ENCODE results near the gene PELO.
"Not testable (repeated sequence)": the region's sequence is repeated elsewhere in the genome, so short reads cannot be mapped to it uniquely, and the experiment has no call there.

The PELO gene

DNA sequence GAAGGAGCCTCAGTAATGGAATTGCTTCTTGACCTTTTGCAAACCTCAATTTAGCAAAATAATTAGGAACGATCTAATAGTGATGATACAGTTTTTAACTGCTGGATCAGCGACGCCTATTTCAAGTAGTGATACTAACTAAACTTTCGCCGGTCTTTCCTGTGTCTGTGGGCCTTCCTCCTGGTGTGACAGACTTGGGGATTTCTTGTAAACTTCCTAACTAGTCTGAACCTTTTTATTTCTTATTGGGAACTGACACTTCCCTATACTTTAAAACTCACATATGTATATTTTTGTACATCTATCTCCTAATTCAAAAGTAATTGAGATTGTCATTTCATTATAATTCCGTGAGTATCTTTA is 15.2 kb downstream of the PELO start:
- DNase-seq = no peak

DNA sequence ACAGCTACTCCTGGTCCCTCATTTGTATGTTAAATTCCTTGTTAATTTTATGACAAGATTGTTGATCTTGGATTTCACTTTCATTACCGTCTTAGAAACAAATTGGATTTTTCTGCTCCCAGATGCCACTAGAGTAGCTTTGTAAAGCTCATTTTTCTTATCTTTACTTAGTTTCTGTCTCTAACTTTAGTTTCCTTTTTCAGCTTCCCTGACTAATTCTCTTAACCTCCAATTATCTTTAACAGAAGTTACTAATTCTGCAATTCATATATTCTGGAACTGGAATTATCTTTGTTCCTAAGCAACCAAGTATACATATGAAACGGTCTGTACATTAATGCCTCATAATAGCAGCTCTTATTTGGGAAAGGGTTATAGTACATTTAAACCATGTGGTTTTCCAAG is 16.7 kb downstream of the PELO start:
- no peak for DNase-seq

DNA sequence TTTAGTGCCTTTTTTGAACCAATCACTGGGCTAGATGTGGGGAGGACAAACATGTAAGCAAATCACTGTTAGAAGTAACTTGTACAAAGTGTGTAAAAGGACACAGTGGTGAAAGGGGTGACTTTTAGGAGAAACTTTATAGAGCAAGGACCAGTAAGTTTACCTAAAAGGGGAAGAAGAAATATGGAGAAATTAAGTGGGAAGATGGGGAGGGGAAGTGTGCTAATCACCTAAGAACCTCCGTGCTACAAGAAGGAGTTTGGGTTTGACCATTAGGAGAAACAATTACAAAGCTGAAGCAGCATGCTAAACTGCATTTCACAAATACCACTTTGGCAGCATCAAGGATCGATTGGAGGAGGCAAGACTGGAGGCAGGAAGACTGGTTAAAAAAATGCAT is 17.3 kb downstream of the PELO start:
- no peak for DNase-seq

DNA sequence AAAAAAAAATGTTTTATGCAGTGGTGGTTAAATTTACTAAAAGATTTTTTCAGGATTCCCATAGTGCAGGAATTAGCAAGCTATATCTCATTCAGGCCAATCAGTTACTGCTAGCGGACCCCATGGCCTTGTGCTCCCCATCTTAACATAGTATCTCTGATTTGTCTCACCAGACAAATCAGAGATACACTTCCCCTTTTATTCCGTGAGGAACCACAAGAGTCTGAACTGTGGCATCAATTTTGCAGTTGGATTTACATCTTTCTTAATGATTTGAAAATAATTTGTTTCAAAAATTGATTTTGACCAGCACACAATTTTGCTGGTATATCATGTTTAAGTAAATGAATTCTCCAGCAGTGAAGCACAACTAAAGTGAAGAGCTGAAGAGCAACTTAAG is 17.9 kb downstream of the PELO start:
- no peak for DNase-seq

DNA sequence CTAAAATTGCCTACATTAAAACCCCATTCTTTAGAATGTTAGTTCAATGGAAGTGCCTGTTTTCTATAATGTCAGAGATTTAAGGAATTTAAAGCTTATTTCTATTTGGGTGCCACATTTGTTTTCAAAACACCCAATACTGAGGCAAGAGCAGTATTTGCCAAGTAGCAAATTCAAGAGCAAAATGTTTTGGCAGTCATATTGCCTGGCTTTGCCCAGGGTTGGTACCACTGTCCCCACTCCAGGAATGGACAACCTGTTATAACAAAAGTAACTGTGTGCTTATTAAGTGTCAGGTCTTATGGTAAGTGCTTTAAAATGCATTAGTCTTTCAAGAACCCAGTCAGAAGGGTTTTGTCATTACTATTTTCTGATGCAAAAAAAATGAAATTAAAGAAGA is 19.3 kb downstream of the PELO start:
- no peak for DNase-seq

DNA sequence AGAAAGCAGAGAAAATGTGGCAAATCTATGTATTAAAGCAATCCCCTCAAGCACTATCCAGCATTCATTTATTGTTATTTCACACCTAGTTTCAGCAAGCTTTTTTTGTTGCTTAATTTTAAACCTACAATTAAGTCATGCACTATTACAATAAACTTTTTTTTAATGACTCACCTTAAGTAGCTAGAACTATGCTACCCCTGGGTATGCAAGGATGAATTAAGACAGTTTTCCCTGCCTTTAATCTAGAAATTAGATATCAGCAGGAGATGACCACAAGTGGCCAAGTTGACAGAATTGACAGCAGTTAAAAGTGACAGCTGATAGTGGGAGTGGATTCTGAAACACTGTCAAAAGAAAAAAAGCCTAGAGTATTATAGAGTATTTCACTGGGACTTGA is 20.0 kb downstream of the PELO start:
- DNase-seq = no peak

DNA sequence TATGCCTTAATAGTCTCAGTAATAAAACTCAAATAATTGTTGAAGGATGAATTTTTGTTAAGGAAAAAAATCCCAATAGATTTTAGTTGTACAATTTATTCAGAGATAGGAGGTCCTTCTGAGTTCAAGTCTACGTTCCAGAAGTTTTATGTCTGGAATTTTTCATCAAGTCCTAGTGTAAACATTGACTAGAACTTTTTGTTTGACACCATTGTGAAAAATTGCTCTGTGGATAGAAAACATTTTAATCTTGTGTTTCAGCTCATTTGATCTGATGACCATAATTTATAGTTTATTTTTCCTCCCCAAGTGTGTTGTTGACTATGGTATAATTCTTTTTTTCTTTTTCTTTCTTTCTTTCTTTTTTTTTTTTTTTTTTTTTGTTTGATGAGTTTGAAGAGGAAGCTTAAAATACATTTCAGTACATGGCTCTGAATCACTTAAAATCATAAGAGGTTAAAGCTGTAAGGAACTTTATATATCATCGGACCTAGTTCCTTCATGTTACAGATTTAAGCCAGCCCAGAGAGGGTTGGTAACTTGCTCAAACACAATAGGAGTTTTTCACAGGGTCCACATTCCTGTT is 20.7 kb downstream of the PELO start:
- no peak for DNase-seq

DNA sequence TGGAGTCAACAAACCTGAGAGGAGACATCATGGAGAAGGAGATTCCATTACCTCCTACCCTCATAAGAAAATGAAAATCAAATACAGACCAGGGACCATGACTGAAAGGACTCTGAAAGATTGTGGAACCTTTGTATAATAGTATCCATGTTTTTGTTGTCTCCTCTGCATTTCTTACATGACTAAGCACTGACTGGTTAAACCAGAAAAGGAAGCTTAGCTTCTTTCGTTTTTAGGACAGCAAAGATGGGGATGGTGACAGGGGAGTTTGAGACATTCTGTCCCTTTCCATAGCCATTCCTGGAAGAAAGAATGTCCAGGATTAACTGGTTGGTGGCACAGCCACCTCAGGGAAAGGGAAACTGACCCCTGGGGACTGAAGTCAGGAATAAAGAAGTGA is 22.2 kb downstream of the PELO start:
- DNase-seq = no peak

DNA sequence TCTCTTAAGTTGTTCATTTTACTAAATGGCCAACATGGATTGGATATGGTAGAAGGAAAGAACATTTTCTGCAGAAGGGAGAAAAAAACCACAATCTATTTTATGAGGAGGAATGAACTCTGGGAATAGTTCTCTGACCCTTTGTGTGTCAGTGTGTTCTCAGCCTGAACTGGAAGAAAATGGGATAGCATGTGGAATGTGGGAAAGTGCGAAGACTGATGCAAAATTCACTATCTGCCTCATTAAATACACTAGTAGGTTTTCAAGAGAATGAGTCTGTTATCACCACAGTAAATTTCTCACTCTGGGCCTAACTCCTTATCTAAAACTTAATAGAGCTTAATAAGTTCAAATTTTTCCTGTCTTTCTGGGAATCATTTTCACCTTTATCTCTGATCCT is 22.7 kb downstream of the PELO start:
- no peak for DNase-seq

DNA sequence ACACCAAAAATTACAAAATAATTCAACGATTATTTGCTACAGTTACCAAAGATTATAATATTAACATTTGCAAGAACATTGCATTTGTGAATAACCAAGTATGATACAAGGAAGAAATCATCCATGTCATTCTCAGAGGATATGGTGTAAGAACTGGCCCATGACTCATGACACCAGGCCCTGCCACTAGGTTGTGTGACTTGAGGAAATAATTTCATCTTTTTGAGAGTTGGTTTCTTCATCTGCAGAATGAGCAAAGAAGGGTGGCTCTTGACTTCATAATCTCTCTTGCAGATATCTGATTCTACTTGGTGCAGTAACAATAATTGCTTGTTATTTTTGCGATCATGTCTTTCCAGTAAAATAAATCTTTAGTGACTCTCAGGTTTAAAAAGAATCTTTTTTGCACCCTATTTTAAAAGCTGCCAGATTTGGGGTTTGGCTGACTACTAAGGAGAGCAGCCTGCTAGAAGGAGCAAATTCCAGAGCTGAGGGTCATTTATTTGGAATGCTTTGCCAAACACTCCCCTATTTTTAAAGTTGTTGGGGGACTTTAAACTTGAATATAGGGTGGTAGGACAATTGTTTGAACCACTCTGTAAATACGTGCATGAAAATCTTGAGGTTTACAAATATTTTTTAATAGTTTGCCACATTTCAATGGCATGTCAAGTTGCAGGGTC is 23.5 kb downstream of the PELO start:
- no peak for DNase-seq

DNA sequence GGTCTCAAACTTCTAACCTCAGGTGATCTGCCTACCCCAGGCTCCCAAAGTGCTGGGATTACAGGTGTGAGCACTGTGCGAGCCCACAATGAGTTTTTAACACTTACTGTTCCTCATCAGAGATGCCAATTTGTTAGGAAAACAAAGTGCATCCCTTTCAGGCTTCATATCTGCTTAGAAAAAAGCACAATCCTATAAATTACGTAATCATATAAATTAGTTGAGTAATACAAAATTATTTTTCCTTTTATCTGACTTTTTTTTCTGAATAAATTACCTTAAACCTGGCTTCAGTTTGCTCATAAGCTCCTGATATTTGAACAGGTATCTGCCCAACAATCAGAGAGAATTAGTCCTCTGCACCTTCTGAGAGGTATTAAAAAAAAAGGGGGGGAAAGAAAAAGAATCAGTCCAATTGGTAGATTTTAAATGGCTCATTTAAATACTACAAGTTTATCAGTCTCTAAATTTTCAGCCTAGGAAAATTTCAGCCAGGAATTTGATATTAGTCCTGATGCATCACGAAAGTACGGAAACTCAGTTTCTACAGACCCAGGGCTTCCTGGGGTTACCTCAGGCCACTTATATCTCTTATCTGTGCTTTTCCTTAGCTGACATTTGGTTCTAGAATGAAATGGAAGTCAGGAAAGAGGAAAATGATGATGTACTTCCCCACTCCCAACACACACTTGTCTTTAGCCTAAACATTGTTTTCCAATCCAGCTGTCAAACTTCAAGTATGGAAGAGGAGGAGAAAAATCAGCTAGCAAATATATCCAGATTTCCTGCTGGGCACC is 26.8 kb downstream of the PELO start:
- no peak for DNase-seq

DNA sequence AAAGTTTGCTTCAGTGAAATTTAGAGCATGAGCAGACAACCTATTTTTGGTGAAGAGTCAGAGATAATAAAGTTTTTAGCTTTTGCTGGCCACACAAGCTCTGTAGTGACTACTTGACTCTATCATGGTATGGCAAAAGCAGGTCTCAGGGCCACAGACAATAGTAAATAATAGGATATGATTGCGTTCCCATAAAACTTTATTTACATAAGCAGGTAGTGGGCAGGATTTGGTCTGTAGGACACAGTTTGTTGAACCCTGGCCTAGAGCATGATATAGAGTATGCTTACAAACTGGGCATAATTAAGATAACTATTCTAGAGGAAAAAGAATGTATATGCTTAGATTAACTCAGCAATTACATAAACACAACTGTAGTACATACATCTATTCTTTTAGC is 30.1 kb downstream of the PELO start:
- no peak for DNase-seq

DNA sequence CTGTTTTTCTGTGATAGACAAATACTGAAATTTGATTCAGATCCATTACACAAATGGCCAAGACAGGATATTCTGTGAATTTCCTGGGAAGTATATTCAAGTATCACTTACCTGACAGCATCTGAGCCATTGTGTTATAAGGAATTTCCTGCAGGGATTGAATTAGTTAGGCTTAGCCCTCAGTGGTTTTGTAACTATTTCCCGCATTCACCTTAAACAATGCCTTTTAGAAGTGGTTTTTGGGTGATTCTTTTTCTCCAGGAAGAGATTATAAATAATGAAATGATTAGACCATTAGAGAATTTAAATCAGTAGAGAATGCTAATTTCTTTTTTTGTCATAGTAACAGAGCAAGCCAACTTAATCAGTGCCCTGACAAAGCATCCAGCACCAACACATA is 30.6 kb downstream of the PELO start:
- DNase-seq = no peak

DNA sequence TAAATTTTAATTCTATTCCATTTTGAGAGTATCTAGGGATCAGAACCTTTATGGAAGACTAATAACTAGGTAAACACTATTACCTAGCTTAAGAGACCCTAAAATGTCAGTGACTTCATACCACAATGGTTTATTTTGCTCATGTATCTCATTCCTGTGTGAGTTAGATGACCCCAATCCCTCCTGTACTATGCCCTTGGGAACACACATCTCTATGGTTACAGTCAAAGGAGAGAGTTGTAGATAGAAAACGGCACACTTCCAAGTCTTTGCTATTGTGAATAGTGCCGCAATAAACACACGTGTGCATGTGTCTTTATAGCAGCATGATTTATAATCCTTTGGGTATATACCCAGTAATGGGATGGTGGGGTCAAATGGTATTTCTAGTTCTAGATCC is 31.1 kb downstream of the PELO start:
- not testable (repeated sequence) for DNase-seq

DNA sequence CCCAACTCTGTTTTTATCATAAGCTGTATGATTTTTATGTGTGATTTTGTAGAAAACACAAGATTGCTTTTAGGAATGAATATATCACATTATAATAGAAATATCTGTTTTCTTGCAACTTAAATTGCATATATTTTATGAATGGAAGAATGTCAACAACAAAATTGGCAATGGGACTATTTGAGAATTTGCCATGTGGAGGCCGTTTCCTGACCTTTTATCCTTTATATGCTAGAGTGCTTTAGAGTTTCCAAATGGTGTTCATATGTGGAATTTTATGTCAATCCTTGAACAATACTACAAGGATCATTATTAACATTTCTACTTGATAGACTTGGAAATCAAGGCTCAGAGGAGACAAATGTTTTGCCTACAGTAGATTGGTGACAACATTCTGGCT is 34.2 kb downstream of the PELO start:
- no peak for DNase-seq

DNA sequence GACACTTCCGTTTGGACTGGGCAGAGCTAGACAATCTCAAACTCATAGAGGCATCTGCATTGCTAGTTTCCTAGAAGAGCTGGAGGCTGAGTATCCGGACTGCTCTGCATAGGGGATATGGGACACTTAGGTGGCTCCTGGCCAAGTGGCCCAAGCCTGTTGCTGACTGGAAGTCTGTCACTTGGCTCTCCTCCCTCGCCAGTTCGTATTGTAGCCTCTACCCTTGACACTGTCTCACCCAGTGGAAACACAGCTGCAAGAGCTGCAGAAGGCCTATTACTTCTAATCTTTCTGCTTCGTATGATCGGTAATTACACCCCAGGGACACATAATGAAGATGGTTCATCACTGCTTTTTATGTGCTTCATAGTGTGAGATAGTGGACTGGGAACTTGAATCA is 34.7 kb downstream of the PELO start:
- no peak for DNase-seq

DNA sequence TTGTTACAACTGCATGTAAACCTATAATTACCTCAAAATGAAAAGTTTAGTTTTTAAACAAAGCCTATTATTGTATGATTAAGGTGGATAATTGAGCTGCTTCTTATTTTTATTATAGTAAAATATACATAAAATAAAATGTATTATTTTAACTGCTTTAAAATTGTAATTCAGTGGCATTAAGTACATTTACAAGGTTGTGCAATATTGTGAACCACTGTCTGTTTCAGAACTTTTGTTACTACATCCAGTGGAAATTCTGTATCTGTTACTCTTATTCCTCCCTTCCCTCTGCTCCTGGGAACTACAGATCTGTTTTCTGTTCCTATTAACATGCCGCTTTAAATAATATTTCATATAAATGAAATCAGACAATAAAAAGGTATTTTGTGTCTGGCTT is 37.1 kb downstream of the PELO start:
- DNase-seq = no peak

DNA sequence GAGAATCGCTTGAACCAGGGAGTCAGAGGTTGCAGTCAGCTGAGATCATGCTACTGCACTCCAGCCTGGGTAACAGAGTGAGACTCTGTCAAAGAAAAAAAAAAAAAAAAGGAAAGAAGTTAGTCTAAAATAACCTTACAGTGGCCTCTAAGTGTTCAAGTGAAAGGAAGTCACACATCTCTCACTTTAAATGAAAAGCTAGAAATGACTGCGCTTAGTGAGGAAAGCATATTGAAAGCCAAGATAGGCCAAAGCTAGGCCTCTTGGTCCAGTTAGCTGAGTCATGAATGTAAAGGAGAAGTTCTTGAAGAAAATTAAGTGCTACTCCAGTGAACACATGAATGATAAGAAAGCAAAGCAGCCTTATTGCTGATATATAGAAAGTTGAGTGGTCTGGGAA is 38.1 kb downstream of the PELO start:
- DNase-seq = no peak

DNA sequence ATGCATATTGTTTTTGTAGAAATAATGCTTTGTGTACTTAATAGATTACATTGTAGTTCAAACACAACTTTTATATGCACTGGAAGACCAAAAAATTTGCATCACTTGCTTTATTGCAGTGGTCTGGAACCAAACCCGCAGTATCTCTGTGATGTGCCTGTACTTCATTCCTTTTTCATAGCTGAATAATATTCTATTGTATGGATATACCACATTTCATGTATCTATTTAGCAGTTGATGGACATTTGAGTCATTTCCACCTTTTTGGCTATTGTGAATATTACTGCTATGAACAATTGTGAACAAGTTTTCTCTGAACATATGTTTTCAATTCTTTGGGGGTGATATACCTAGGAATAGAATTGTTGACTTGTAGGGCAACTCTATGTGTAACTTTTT is 40.1 kb downstream of the PELO start:
- DNase-seq = no peak

DNA sequence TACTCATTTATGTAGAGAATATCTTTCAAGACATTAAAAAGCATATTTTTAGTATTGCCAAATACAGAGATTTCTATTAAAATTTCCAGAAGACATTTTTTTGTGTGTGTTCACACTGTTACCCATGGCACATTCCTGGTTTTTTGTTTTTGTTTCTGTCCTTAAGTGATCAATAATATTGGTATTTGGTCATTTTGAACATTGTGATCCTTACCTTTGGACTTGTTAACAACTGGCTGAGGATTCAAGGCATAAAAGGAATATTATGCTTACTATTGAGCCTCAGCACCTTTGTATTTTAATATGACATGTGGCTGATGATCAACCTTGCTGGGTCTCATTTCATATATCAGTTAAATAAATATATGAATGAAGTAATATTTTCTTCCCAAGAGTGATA is 41.9 kb downstream of the PELO start:
- no peak for DNase-seq

DNA sequence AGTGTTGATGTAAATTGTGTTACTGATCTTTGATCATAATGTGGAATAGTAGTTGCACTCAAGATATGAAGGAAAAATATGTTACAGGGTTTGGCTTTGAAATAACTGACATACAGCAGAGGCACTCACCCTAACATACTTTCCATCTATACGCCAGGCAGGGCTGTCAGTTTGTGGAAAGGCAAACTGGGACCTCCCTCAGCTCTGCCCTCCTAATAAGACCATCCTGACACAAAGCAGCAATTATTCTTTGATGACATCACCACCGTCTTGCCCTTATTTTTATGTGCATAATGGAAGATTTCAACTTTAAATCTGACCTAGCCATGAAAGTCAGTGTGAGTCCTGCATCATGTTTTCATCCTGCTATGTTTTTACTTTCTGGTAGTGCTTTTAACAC is 42.9 kb downstream of the PELO start:
- no peak for DNase-seq

DNA sequence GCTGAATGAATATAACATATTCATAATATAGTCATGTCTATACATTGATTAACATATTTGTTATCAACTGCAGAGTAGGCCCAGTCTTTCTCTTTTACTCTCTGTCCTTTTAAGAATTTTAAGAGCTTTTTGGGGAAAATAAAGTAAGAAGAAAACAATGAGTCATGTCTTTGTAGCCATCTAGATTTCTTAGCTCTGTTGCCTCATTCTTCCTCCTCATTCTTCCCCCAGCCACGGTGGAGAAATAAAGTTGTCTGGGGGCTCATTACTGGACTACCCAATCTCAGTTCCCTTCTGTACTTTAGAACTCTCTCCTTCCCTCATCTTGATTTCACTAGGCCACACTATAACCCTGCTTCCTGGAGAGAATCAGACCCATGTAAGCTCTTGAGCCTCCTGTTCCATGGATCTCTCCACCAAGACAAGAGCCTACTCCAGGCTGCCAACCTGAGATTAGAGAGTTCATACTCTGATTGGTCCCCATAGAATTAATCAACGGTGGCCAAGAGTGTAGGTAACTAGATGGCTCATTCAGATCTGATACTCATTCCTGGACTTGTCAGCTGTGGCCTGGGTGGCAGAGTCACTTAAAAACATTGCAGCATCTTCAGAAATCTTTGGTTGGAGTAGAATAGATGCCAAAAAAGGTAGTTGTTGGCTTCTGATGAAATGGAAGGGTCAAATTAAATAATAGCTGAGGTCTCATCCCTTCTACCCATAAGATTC is 44.2 kb downstream of the PELO start:
- DNase-seq = no peak

DNA sequence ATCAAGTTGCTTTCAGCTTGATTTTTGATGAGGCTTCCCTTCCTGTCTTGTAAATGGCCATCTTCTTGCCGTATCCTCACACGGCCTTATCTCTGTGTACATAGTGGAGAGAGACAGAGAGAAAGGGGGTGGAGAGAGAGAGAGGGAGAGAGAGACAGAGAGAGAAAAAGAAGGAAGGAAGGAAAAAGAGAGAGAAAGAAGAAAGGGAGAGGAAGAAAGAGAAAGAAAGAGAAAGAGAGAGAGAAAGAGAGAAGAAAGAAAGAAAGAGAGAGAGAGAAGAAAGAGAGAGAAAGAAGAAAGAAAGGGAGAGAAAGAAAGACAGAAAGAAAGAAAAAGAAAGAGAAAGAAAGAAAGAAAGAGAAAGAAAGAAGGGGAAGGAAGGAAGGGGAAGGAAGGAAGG is 46.6 kb downstream of the PELO start:
- no peak for DNase-seq

DNA sequence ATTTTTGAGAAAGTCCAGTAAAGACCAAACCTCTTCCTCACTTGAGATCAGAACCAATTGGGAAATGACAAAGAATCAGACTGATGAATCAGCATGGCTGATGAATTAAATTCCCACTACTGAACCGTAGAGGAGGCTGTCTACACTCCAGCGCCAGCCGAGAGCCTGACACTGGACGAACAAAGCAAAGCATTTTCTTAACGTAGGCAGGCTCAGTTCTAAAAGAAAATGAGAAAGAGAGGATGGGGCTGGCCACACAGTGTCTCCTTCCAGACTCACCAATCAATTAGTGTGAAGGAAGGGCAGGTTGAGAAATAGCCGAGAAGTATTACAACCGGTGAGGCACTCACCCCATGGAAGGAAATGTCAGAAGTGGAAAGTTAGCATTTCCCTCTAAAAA is 49.4 kb downstream of the PELO start:
- no peak for DNase-seq
